ENCODE results near the gene PHACTR1.

- TF ChIP-seq E2F1 (CRISPR knock-in tag; IDR thresholded peaks at IDR 0.05) (no peak), NFE2L1 (CRISPR knock-in tag; IDR thresholded peaks at IDR 0.05) (no peak), HMGA2 (CRISPR knock-in tag; IDR thresholded peaks at IDR 0.05) (no peak), CREM (CRISPR knock-in tag; IDR thresholded peaks at IDR 0.05) (no peak), JUN (CRISPR knock-in tag; IDR thresholded peaks at IDR 0.05) (no peak)
- TF ChIP-seq, protein P1, sequence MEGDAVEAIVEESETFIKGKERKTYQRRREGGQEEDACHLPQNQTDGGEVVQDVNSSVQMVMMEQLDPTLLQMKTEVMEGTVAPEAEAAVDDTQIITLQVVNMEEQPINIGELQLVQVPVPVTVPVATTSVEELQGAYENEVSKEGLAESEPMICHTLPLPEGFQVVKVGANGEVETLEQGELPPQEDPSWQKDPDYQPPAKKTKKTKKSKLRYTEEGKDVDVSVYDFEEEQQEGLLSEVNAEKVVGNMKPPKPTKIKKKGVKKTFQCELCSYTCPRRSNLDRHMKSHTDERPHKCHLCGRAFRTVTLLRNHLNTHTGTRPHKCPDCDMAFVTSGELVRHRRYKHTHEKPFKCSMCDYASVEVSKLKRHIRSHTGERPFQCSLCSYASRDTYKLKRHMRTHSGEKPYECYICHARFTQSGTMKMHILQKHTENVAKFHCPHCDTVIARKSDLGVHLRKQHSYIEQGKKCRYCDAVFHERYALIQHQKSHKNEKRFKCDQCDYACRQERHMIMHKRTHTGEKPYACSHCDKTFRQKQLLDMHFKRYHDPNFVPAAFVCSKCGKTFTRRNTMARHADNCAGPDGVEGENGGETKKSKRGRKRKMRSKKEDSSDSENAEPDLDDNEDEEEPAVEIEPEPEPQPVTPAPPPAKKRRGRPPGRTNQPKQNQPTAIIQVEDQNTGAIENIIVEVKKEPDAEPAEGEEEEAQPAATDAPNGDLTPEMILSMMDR (IDR thresholded peaks at IDR 0.05) = no peak
These were observed 200.0 kb downstream of the PHACTR1 start for GRCh38 chr6:12916420-12917136.

Measured in WTC11 (cell line).